HepG2 (cell line): ENCODE results near the gene BTBD17. TPM values are rescaled to one million over a fixed set of nuclear protein-coding genes. Genes with fewer than 3 reads are reported as not detected.

Source experiments
- ATAC-seq: fragments of 200-7000 bp; cut with Tn5 transposase; 3 replicates; pipeline ENCODE4 v1.9.1; 2020; ENCODE audit warnings: mild to moderate bottlenecking, moderate library complexity
- BruUV-seq: library from RNA; stranded (reverse); fragments of 400-500 nt; replicated peaks from 2 replicates; lab custom pipeline; 2021; lab: Mats Ljungman, UMichigan
- CTCF ChIA-PET: fragments of 300-600 bp; formaldehyde crosslinking; extraction: SDS; loops from one replicate; lab custom pipeline; 2021; ENCODE audit warnings: low total read pairs, inconsistent platforms, low intra/inter-chr PET ratio; lab: Yijun Ruan, JAX
- POLR2A ChIA-PET: fragments of 350-600 bp; sonication (Branson Sonifier 250); formaldehyde crosslinking; loops from one replicate; lab custom pipeline; 2020; ENCODE audit warnings: antibody characterized with exemption, inconsistent platforms; lab: Yijun Ruan, JAX
- DNase-seq: peaks from one replicate; pipeline ENCODE4 v3.0.0-alpha.2; 2015; ENCODE audit warnings: low spot score
- FAIRE-seq: peaks from 3 replicates; lab custom pipeline; 2011; peaks lifted over from hg19 to GRCh38; lab: Jason Lieb, UNC
- H2AFZ ChIP-seq: one replicate; pipeline ENCODE4 v1.6.1; 2011; ENCODE audit warnings: low read length, inconsistent platforms
- H3K27ac ChIP-seq: fragments of 300-600 bp; 3 replicates; pipeline ENCODE4 v1.8.0; 2011; ENCODE audit warnings: mixed run types, mild to moderate bottlenecking, mixed read lengths, low read length, inconsistent platforms; ENCODE audit not compliant: insufficient read depth; ENCODE audit errors: extremely low read length
- H3K27me3 ChIP-seq, 2 experiments: fragments of 200-600 bp in 1 of 2; 2 replicates in 1 of 2; 3 replicates in 1 of 2; pipeline versions ENCODE4 v1.6.0 to v1.8.0; 2011; ENCODE audit warnings: low read length in 2 of 2, mild to moderate bottlenecking in 2 of 2, moderate library complexity in 2 of 2, inconsistent platforms in 1 of 2; ENCODE audit not compliant: insufficient read depth in 2 of 2, control insufficient read depth in 1 of 2
- H3K36me3 ChIP-seq, 2 experiments: fragments of 200-600 bp in 1 of 2; replicated peaks in 1 of 2; 2 replicates in 1 of 2; 3 replicates in 1 of 2; pipeline versions ENCODE4 v1.5.1 to v1.8.0; 2011; ENCODE audit warnings: low read length in 2 of 2, inconsistent platforms in 1 of 2; ENCODE audit not compliant: insufficient read depth in 2 of 2, control insufficient read depth in 1 of 2
- H3K4me1 ChIP-seq: 2 replicates; pipeline ENCODE4 v1.5.1; 2012; ENCODE audit warnings: low read length, inconsistent platforms; ENCODE audit not compliant: insufficient read depth
- H3K4me2 ChIP-seq: 2 replicates; pipeline ENCODE4 v1.6.0; 2011; ENCODE audit warnings: low read depth, low read length, inconsistent platforms
- H3K4me3 ChIP-seq, 3 experiments: fragments of 200-600 bp in 1 of 3; sonication (generic), shearing (Covaris generic) in 1 of 3; replicated peaks in 1 of 3; 2 replicates each; pipeline ENCODE4 v1.5.1; 2011 to 2016; ENCODE audit warnings: low read length in 3 of 3, inconsistent platforms in 2 of 3, low read depth in 2 of 3, mild to moderate bottlenecking in 2 of 3, control low read depth in 1 of 3, mixed read lengths in 1 of 3; ENCODE audit not compliant: insufficient read depth in 1 of 3
- H3K79me2 ChIP-seq: one replicate; pipeline ENCODE4 v1.6.1; 2011; ENCODE audit warnings: low read length, inconsistent platforms; ENCODE audit not compliant: insufficient read depth
- H3K9ac ChIP-seq: 2 replicates; pipeline ENCODE4 v1.6.0; 2011; ENCODE audit warnings: mild to moderate bottlenecking, low read depth, low read length, inconsistent platforms; ENCODE audit not compliant: insufficient read depth
- H3K9me3 ChIP-seq: 2 replicates; pipeline ENCODE4 v1.5.1; 2012; ENCODE audit warnings: mild to moderate bottlenecking, low read length
- H4K20me1 ChIP-seq: 2 replicates; pipeline ENCODE4 v1.6.0; 2011; ENCODE audit warnings: inconsistent platforms, mild to moderate bottlenecking, low read length, moderate library complexity; ENCODE audit not compliant: insufficient read depth
- JUN ChIP-seq: sonication (generic); formaldehyde crosslinking; IDR thresholded peaks from 2 replicates; pipeline ENCODE4 v1.4.0; 2020; ENCODE audit warnings: mild to moderate bottlenecking, missing genetic modification reagents
- MAFK ChIP-seq, 2 experiments: IDR thresholded peaks in 1 of 2; conservative IDR thresholded peaks in 1 of 2; 2 replicates each; pipeline ENCODE4 v1.6.1; 2011; ENCODE audit warnings: improper control_type of control experiment in 2 of 2, low read length in 2 of 2
- MLXIP ChIP-seq: sonication (generic); formaldehyde crosslinking; IDR thresholded peaks from 2 replicates; pipeline ENCODE4 v1.9.0; 2021; ENCODE audit warnings: missing genetic modification reagents, borderline replicate concordance
- RFXANK ChIP-seq: IDR thresholded peaks from 2 replicates; pipeline ENCODE4 v1.6.1; 2016
- SNRNP70 ChIP-seq: fragments of 200-400 bp; formaldehyde crosslinking; IDR thresholded peaks from 2 replicates; pipeline ENCODE4 v1.6.1; 2017; ENCODE audit warnings: mild to moderate bottlenecking, low read depth, low read length, moderate library complexity
- TRAFD1 ChIP-seq: sonication (generic); formaldehyde crosslinking; IDR thresholded peaks from 2 replicates; pipeline ENCODE4 v1.5.1; 2020; ENCODE audit warnings: missing genetic modification reagents, mild to moderate bottlenecking, borderline replicate concordance
- ZNF576 ChIP-seq: sonication (generic); formaldehyde crosslinking; IDR thresholded peaks from 2 replicates; pipeline ENCODE4 v1.4.0; 2020; ENCODE audit warnings: mild to moderate bottlenecking, missing genetic modification reagents
- ZSCAN12 ChIP-seq: sonication (generic); formaldehyde crosslinking; IDR thresholded peaks from 2 replicates; pipeline ENCODE4 v1.9.0; 2021; ENCODE audit warnings: mild to moderate bottlenecking, missing genetic modification reagents
- ZUFSP ChIP-seq: sonication (generic); formaldehyde crosslinking; IDR thresholded peaks from 2 replicates; pipeline ENCODE4 v1.9.0; 2021; ENCODE audit warnings: missing genetic modification reagents, mild to moderate bottlenecking, borderline replicate concordance
- WGBS: methylation state at CpG from one replicate; pipeline ENCODE4 v1.1.6; 2017; ENCODE audit warnings: low lambda C conversion rate; 5-methylcytosine and 5-hydroxymethylcytosine counted together
- in situ Hi-C: cut with HindIII; loops from 2 replicates; pipeline ENCODE4 v1.10.0; 2017; ENCODE audit warnings: low pct_unique_long_range_greater_than_20kb; ENCODE audit not compliant: extremely low pct_ligation_motif_present
- intact Hi-C: fragments of 100-400 bp; cut with micrococcal nuclease; formaldehyde crosslinking; loops from one replicate; pipeline ENCODE4 v1.10.0; 2022; ENCODE audit not compliant: unreplicated experiment
- polyA plus RNA-seq, 8 experiments: library from polyadenylated mRNA; depleted of rRNA in 3 of 8; stranded (reverse) in 7 of 8; unstranded in 1 of 8; fragments of >200 nt; fragmentation: Illumina TruSeq in 4 of 8; extraction: Trizol in 4 of 8; gene quantifications; 2 replicates each; pipeline versions ENCODE4 v1.2.1 to v1.2.3, GENCODE V29; 2011 to 2016; ENCODE audit warnings: low read depth in 4 of 8, missing spikeins in 1 of 8, mixed read lengths in 1 of 8; ENCODE audit not compliant: insufficient read depth in 1 of 8
- total RNA-seq, 5 experiments: library from RNA; depleted of rRNA; stranded (reverse); fragments of >200 nt; fragmentation: Illumina TruSeq; extraction: Trizol; gene quantifications; 2 replicates each; pipeline ENCODE4 v1.2.3, GENCODE V29; 2016; ENCODE audit warnings: low read depth in 1 of 5
- TF ChIP-seq, protein P1 (sequence below): sonication (generic); formaldehyde crosslinking; conservative IDR thresholded peaks from 2 replicates; pipeline ENCODE4 v1.8.1; 2023; ENCODE audit warnings: missing genetic modification reagents
- TF ChIP-seq, protein P2 (sequence below): sonication (generic); formaldehyde crosslinking; IDR thresholded peaks from 2 replicates; pipeline ENCODE4 v1.4.0; 2020; ENCODE audit warnings: mild to moderate bottlenecking, missing genetic modification reagents

BTBD17 gene
- total and polyA plus RNA-seq, 2 of the 13 experiments (the other 11 are each of a cell fraction or from before 2014, with no cell fraction given), result not detected

- Histone ChIP-seq H3K36me3 (no peaks in the 10 kb centered on the region), H3K4me3 (no peak overlapping the region), H3K27ac (no peak overlapping the region), H3K4me2 (no peak overlapping the region), H3K27me3 (peaks cover 1 to 40% of the 10 kb centered on the region in 2 experiments; a peak in 4 of 5 replicates), H2AFZ (no peak overlapping the region), H3K4me1 (peaks cover 4% of the 10 kb centered on the region), H4K20me1 (no peaks in the 10 kb centered on the region), H3K9ac (no peak overlapping the region), H3K9me3 (no peaks in the 10 kb centered on the region), H3K79me2 (no peaks in the 10 kb centered on the region)
- 13% methylated on average over 12 of the region's 14 CpGs for WGBS
- peak; percentile 42 for FAIRE-seq
- peak; percentile 53 for DNase-seq
- ChIA-PET POLR2A (interaction anchor here (1.9 kb wide), 1 partner anchor 85 kb away, joined by 6 read pairs; no protein-coding TSS in a partner anchor), CTCF (interaction anchor here (1.3 to 3.8 kb wide), 4 partner anchors 11 to 233 kb away, joined by 4 to 29 read pairs (median 10); no protein-coding TSS in a partner anchor)
- no TSS peak for BruUV-seq
- intact Hi-C loops, result loop anchor here (1.0 to 5.0 kb wide), 2 partner anchors 125 to 164 kb away; partner anchors contain the start of gene CD300LB
- ATAC-seq, result peak; percentile 76
- in situ Hi-C loops, result no loop called here
- TF ChIP-seq TRAFD1 (CRISPR knock-in tag), result no peak
- no peak for TF ChIP-seq MLXIP (CRISPR knock-in tag)
- TF ChIP-seq ZNF576 (CRISPR knock-in tag), result no peak
- TF ChIP-seq ZSCAN12, result no peak
- TF ChIP-seq, protein P1, sequence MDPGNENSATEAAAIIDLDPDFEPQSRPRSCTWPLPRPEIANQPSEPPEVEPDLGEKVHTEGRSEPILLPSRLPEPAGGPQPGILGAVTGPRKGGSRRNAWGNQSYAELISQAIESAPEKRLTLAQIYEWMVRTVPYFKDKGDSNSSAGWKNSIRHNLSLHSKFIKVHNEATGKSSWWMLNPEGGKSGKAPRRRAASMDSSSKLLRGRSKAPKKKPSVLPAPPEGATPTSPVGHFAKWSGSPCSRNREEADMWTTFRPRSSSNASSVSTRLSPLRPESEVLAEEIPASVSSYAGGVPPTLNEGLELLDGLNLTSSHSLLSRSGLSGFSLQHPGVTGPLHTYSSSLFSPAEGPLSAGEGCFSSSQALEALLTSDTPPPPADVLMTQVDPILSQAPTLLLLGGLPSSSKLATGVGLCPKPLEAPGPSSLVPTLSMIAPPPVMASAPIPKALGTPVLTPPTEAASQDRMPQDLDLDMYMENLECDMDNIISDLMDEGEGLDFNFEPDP (CRISPR knock-in tag), result no peak
- no peak for TF ChIP-seq RFXANK
- no peak for TF ChIP-seq ZUFSP (CRISPR knock-in tag)
- TF ChIP-seq SNRNP70, result no peak
- no peak for TF ChIP-seq JUN (CRISPR knock-in tag)
- TF ChIP-seq, protein P2, sequence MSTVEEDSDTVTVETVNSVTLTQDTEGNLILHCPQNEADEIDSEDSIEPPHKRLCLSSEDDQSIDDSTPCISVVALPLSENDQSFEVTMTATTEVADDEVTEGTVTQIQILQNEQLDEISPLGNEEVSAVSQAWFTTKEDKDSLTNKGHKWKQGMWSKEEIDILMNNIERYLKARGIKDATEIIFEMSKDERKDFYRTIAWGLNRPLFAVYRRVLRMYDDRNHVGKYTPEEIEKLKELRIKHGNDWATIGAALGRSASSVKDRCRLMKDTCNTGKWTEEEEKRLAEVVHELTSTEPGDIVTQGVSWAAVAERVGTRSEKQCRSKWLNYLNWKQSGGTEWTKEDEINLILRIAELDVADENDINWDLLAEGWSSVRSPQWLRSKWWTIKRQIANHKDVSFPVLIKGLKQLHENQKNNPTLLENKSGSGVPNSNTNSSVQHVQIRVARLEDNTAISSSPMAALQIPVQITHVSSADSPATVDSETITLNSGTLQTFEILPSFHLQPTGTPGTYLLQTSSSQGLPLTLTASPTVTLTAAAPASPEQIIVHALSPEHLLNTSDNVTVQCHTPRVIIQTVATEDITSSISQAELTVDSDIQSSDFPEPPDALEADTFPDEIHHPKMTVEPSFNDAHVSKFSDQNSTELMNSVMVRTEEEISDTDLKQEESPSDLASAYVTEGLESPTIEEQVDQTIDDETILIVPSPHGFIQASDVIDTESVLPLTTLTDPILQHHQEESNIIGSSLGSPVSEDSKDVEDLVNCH (CRISPR knock-in tag), result no peak
- no peak for TF ChIP-seq MAFK (conservative IDR thresholded peaks at IDR 0.05 in 1 of 2, IDR thresholded peaks at IDR 0.05 in 1 of 2; ENCODE audit: low read length in 2 of 2)
Observed at GRCh38 chr17:74368341-74369081, 6.8 kb upstream of the BTBD17 start.
